Raji (cell line): Measurements from ENCODE around the gene CCDC124.

ENCODE experiments used
- POLR2A ChIP-seq: IDR thresholded peaks from 2 replicates; pipeline ENCODE4 v1.6.1; 2011; ENCODE audit warnings: low read depth, low read length, control low read depth; ENCODE audit not compliant: insufficient read depth

CCDC124 gene

GRCh38 chr19:17932485-17933338, at the start of gene CCDC124:
Gene CCDC124 (plus strand): TSS chr19:17933015. CDS start chr19:17936421, 3,406 bp downstream.
- TF ChIP-seq POLR2A: peak; percentile 88

DNA sequence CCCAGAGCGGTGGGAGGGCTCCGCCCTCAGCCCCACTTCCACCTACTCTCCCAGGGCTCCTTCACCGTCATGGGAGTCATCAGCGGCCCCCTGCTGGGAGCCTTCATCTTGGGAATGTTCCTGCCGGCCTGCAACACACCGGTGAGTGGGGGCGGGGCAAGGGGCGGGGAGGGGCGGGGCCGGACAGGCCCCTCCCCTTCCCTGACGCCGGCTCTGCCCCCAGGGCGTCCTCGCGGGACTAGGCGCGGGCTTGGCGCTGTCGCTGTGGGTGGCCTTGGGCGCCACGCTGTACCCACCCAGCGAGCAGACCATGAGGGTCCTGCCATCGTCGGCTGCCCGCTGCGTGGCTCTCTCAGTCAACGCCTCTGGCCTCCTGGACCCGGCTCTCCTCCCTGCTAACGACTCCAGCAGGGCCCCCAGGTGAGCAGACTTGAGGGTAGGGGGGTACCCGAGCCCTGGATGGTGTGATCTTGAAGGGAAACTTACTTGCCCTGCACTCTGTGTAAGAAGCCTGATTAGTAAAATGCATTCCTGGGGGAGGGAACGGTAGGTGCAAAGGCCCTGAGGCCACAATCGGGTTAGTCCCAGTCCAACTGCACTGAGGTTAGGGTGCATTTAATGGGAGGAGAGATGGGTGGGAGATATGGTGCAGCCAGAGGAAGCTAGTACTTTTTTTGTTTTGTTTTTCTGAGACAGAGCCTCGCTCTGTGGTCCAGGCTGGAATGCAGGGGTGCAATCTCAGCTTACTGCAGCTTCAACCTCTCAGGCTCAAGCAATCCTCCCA, 49.0 kb upstream of the CCDC124 start:
- no peak for TF ChIP-seq POLR2A

GRCh38 chr19:17886515-17886914, 46.3 kb upstream of the CCDC124 start:
- TF ChIP-seq POLR2A: no peak

- TF ChIP-seq POLR2A: no peak
Measured at GRCh38 chr19:17888260-17888659, 44.6 kb upstream of the CCDC124 start.

DNA sequence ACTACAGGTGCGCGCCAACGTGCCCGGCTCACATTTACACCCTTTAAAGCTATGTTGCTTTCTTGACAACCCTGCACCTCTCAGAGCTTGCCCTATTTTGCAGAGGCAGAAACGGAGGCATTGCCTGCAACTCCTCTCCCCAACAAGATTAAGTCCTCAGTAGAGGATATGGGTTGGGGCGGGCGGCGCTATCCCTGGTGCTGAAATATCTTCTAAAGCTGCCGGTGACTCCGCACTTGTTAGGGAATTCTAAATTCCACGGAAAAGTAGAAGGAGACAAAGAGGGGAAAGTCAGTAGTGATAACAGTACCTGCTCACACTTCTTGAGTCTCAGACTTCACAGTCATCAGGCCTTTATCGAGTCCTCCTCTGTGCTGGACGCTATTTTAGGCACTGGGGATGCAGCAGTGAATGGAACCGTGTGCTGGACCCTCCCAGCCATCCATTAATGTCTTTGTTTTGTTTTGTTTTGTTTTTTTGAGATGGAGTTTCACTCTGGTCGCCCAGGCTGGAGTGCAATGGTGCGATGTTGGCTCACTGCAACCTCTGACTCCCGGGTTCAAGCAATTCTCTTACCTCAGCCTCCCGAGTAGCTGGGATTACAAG, 43.1 kb upstream of the CCDC124 start:
- no peak for TF ChIP-seq POLR2A

DNA sequence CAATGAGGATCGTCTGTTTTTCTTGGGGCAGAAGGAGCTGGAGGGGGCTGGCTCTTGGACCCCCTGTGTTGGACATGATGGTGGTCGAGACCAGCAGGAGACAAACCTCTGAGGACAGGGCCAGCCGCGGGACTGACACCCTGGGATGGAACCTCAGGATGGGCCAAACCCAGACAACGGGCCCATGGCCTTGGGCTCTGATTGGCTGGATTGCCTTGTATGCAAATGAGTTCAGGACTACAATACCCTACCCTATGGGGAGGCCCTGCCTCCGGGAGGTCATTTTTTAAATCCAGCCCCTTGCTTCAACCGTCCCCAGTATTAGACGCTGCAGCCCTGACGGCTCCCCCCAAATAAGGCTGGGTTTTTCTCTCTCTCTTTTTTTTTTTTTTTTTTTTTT, 39.0 kb upstream of the CCDC124 start:
- no peak for TF ChIP-seq POLR2A

DNA sequence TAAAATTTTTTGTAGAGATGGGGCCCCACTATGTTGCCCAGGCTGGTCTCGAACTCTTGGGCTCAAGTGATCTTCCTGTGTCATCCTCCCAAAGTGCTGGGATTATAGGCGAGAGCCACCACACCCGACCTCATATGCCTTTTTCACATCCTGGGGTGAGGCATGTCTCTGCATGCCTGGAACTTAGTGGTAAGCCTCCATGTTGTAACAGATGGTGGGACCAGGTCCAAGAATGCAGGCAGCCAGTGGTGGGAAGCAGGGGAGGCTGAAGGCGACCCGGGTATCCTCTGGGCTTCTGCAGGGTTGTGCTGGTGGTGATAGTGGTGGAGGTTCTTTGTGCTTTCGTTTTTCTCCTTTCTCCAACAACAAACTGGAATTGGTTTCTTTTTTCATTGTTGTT, 30.1 kb upstream of the CCDC124 start:
- TF ChIP-seq POLR2A: no peak

DNA sequence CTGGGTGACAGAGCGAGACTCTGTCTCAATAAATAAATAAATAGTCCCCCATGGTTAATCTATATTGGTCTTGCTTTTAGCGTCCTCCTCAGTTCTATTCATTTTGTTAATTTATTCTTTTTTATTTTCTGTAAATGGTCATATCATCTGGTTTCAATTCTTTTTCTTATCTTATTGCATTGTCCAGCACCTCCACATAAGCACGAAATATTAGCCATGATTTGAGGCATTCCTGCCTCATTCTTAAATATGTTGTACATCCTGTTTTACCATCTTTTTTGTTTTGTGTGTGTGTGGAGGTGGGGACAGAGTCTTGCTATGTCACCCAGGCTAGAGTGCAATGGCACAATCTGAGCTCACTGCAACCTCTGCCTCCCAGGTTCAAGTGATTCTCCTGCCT, 24.6 kb upstream of the CCDC124 start:
- TF ChIP-seq POLR2A: no peak

DNA sequence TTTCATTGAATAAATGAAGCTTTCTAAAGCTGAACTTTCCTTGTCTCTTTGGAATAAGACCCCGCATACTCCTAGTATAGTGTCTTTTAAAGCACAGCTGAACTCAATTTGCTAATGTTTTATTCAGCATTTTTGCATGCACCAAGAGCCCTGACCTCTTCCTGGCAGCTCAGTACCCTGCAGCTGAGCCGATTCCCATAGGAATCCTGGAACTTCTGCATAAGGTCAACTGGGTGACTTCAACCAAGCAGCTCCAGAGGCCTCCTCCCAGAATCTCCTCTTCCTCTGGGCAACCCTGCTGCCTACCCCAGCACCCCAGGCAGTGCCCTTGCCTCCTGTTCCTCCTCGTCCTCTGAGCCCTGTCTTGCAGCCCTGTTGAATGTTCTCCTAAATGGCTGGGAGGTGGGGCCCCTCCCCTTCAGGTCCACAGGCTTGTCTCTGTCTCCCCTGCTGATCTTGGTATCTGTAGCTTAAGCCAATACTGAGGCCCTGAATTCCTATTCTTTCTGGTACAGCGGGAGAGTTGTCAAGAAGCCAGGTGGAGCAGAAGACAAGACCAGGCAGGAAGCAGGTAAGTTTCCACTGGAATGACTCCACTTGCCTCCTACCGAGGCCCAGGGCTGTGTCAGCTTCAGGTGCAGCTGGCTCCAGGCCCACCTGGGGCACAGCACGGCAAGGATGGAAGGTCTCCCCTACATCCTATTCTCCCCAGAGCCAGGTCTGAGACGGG, 23.6 kb upstream of the CCDC124 start:
- no peak for TF ChIP-seq POLR2A

GRCh38 chr19:17910791-17911360, 21.9 kb upstream of the CCDC124 start:
- no peak for TF ChIP-seq POLR2A

DNA sequence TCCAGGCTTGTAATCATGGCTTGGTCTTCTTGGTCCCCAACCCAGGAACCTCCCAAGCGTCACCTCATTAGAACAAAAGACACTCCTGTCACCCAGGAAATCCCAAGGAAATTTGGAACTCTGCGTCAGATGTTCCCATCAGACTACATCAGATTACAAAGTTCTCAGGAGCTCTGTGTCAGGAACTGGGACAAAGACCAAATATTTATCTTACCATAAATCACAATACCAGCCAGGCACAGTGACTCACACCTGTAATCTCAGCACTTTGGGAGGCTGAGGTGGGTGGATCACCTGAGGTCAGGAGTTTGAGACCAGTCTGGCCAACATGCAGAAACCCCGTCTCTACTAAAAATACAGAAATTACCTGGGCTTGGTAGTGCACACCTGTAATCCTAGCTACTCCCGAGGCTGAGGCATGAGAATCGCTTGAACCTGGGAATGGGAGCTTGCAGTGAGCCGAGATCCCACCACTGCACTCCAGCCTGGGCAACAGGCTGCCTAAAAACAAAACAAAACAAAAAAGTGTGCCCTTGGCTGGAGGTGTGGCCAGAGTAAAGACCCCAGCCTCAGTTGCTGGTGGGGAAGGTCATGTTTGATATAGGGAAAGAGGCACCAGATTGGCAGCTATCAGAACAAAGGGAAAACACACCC, 16.7 kb upstream of the CCDC124 start:
- TF ChIP-seq POLR2A: no peak

DNA sequence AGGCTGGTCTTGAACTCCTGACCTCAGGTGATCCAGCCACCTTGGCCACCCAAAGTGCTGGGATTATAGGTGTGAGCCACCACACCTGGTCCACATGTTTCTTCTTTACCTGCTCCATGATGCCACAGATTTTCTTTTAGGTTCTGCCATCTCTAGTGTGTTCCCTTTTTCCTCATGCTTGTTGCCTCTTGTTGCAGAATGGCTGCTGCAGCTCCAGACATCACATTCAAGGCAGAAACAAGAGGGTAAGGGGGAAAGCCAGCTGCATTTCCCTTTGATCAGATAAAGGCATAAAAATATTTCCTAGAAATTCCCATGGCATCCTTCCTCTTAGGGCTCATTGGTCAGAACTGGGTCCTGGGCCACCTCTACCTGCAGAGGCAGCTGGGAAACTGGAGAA, 12.3 kb upstream of the CCDC124 start:
- TF ChIP-seq POLR2A: no peak

- TF ChIP-seq POLR2A: no peak
Measured at GRCh38 chr19:17922138-17922537, 10.7 kb upstream of the CCDC124 start.

- no peak for TF ChIP-seq POLR2A
Measured at GRCh38 chr19:17926044-17926443, 6.8 kb upstream of the CCDC124 start.

GRCh38 chr19:17929056-17929455, 3.8 kb upstream of the CCDC124 start:
- no peak for TF ChIP-seq POLR2A
